NCI-H1436 treated with DMSO at 0.1 percent for 48 hours (cell line): ENCODE measurements around the gene DNAH5.

Source experiments
- DNase-seq: peaks from one replicate; lab custom pipeline; 2025; lab: John Stamatoyannopoulos, UW

The DNAH5 gene

GRCh38 chr5:13943676-13944075 lies 812 bp downstream of the DNAH5 start:
- no peak for DNase-seq

- DNase-seq = no peak
Observed at GRCh38 chr5:13941468-13941867, 3.0 kb downstream of the DNAH5 start.

GRCh38 chr5:13939638-13940037 lies 4.8 kb downstream of the DNAH5 start:
- no peak for DNase-seq

GRCh38 chr5:13934921-13935320 lies 9.6 kb downstream of the DNAH5 start:
- DNase-seq = no peak

GRCh38 chr5:13934125-13934524 lies 10.4 kb downstream of the DNAH5 start:
- no peak for DNase-seq

- no peak for DNase-seq
Observed at GRCh38 chr5:13932561-13932960, 11.9 kb downstream of the DNAH5 start.

- no peak for DNase-seq
Observed at GRCh38 chr5:13932011-13932410, 12.5 kb downstream of the DNAH5 start.

- DNase-seq = no peak
Observed at GRCh38 chr5:13930541-13931171, 13.8 kb downstream of the DNAH5 start.

- DNase-seq = no peak
Observed at GRCh38 chr5:13926731-13927130, 17.8 kb downstream of the DNAH5 start.

GRCh38 chr5:13921578-13921977 lies 22.9 kb downstream of the DNAH5 start:
- no peak for DNase-seq

GRCh38 chr5:13919786-13920185 lies 24.7 kb downstream of the DNAH5 start:
- DNase-seq = no peak

GRCh38 chr5:13919087-13919486 lies 25.4 kb downstream of the DNAH5 start:
- DNase-seq = no peak

- no peak for DNase-seq
Observed at GRCh38 chr5:13917061-13917460, 27.4 kb downstream of the DNAH5 start.

GRCh38 chr5:13913962-13914361 lies 30.5 kb downstream of the DNAH5 start:
- DNase-seq = no peak

GRCh38 chr5:13910637-13911288 lies 33.7 kb downstream of the DNAH5 start:
- DNase-seq = no peak

GRCh38 chr5:13910201-13910600 lies 34.3 kb downstream of the DNAH5 start:
- no peak for DNase-seq

- no peak for DNase-seq
Observed at GRCh38 chr5:13909271-13909670, 35.2 kb downstream of the DNAH5 start.

GRCh38 chr5:13898569-13898968 lies 45.9 kb downstream of the DNAH5 start:
- no peak for DNase-seq

GRCh38 chr5:13878357-13878756 lies 66.1 kb downstream of the DNAH5 start:
- no peak for DNase-seq

GRCh38 chr5:13866792-13867191 lies 77.7 kb downstream of the DNAH5 start:
- no peak for DNase-seq

- DNase-seq = no peak
Observed at GRCh38 chr5:13865312-13865711, 79.2 kb downstream of the DNAH5 start.

- DNase-seq = no peak
Observed at GRCh38 chr5:13860146-13860545, 84.3 kb downstream of the DNAH5 start.

GRCh38 chr5:13859270-13860065 lies 85.0 kb downstream of the DNAH5 start:
- DNase-seq = no peak
